Activated CD8-positive, alpha-beta memory T cell treated with anti-CD3 and anti-CD28 coated beads for 48 hours (primary cell): ENCODE data around the gene FOCAD.

Source experiments
- DNase-seq, 3 experiments: peaks; one replicate each; pipeline ENCODE4 v3.0.0-alpha.2; 2020; ENCODE audit warnings: low read depth in 2 of 3, low spot score in 2 of 3

FOCAD gene

GRCh38 chr9:20872340-20872977 lies 188.4 kb downstream of the FOCAD start:
- DNase-seq = no peak

GRCh38 chr9:20873240-20873865 lies 189.3 kb downstream of the FOCAD start:
- no peak for DNase-seq

GRCh38 chr9:20880271-20880670 lies 196.2 kb downstream of the FOCAD start:
- DNase-seq = no peak

GRCh38 chr9:20880675-20881074 lies 196.6 kb downstream of the FOCAD start:
- no peak for DNase-seq

- DNase-seq = peak in 2 of 3 experiments; percentile 12
Observed at GRCh38 chr9:20884985-20885593, 201.0 kb downstream of the FOCAD start.

GRCh38 chr9:20898885-20899554 lies 215.0 kb downstream of the FOCAD start:
- no peak for DNase-seq

- DNase-seq = no peak
Observed at GRCh38 chr9:20903212-20903611, 219.2 kb downstream of the FOCAD start.

- no peak for DNase-seq
Observed at GRCh38 chr9:20904995-20905394, 220.9 kb downstream of the FOCAD start.

GRCh38 chr9:20906326-20906725 lies 222.3 kb downstream of the FOCAD start:
- DNase-seq = no peak

- no peak for DNase-seq
Observed at GRCh38 chr9:20908461-20908860, 224.4 kb downstream of the FOCAD start.

GRCh38 chr9:20914556-20914955 lies 230.5 kb downstream of the FOCAD start:
- no peak for DNase-seq

- no peak for DNase-seq
Observed at GRCh38 chr9:20921362-20921761, 237.3 kb downstream of the FOCAD start.

- no peak for DNase-seq
Observed at GRCh38 chr9:20925256-20926045, 241.4 kb downstream of the FOCAD start.

- no peak for DNase-seq
Observed at GRCh38 chr9:20929276-20929675, 245.2 kb downstream of the FOCAD start.

GRCh38 chr9:20930836-20931235 lies 246.8 kb downstream of the FOCAD start:
- DNase-seq = no peak

GRCh38 chr9:20940447-20941173 lies 256.6 kb downstream of the FOCAD start:
- DNase-seq = no peak

GRCh38 chr9:20941174-20941690 lies 257.2 kb downstream of the FOCAD start:
- peak in 1 of 3 experiments; percentile 16 for DNase-seq

GRCh38 chr9:20944507-20944906 lies 260.4 kb downstream of the FOCAD start:
- DNase-seq = no peak

GRCh38 chr9:20945269-20945668 lies 261.2 kb downstream of the FOCAD start:
- no peak for DNase-seq

GRCh38 chr9:20945856-20946255 lies 261.8 kb downstream of the FOCAD start:
- DNase-seq = no peak
